IgD-negative memory B cell (primary cell): ENCODE data around the gene DIAPH1. TPM values are rescaled to one million over a fixed set of nuclear protein-coding genes. Genes with fewer than 3 reads are reported as not detected.

Source experiments
- H3K27ac Mint-ChIP-seq, 3 donors: one replicate each; pipeline ENCODE4 v1.8.0; 2020 to 2022; ENCODE audit warnings: mild to moderate bottlenecking in 3 of 3, mixed read lengths in 3 of 3, moderate library complexity in 1 of 3
- H3K27me3 Mint-ChIP-seq: one replicate; pipeline ENCODE4 v1.8.0; 2021; ENCODE audit warnings: mixed read lengths
- H3K36me3 Mint-ChIP-seq: one replicate; pipeline ENCODE4 v1.8.0; 2020; ENCODE audit warnings: mild to moderate bottlenecking, mixed read lengths
- H3K4me1 Mint-ChIP-seq, 3 donors: one replicate each; pipeline ENCODE4 v1.8.0; 2020 to 2022; ENCODE audit warnings: mixed read lengths in 3 of 3, mild to moderate bottlenecking in 1 of 3
- H3K4me3 Mint-ChIP-seq, 4 donors: one replicate each; pipeline ENCODE4 v1.8.0; 2020 to 2022; ENCODE audit warnings: mild to moderate bottlenecking in 4 of 4, mixed read lengths in 4 of 4, moderate library complexity in 3 of 4
- H3K9me3 Mint-ChIP-seq, 3 donors: one replicate each; pipeline ENCODE4 v1.8.0; 2020 to 2021; ENCODE audit warnings: mixed read lengths in 3 of 3, mild to moderate bottlenecking in 1 of 3
- polyA plus RNA-seq: library from polyadenylated mRNA; unstranded; fragments of 300-500 nt; fragmentation: Illumina TruSeq; gene quantifications from one replicate; pipeline ENCODE4 v1.2.3, GENCODE V29; 2021

DIAPH1 gene
- 57.6 TPM for polyA plus RNA-seq

DNA sequence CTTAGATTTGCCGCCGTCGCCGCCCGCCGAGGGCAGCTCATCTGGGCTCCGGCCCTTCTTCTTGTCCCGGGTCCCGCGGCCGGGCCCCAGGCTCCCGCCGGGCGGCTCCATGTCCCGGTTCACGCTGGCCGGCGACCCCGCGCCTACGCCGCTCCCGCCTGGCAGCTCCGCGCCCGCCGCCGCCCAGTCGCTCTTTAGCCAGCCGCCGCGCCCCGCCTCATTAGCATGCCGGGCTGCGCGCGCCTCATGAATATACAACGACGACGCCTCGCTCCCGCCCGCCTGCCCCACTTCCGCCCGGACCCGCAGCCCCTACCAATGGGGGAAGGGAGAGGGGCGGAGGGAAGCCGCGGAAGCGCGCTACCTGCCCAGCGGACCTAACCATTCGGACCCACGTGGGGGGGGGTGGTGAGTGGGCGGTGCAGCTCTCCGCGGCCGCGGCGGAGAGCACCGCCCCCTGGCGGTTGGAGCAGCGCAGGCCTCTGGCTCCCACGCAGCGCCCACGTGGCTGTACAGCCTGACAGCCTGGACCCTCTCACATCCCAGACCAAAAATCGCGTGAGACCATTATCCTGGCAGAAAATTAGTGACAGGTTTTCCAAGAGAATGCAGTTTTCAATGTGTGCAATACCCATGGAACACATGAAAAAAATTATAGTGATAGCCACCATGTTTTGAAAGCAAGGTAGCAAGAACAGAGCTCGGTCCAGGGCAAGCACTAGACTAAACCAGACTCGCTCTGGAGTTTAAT, at the start of gene DIAPH1:
TSS of gene DIAPH1 (minus strand) at position 197 of the 751 bp plus-strand sequence. CDS start at position 111, 86 bp downstream.
- Mint-ChIP-seq H3K36me3 (peaks cover 3% of the 10 kb centered on the region), H3K9me3 (no peaks in the 10 kb centered on the region), H3K4me3 (peak within 1 kb of the TSS; percentile 96 to 98 (median 96)), H3K4me1 (peaks cover 31 to 50% (median 40%) of the 10 kb centered on the region in 3 donors), H3K27me3 (no peaks in the 10 kb centered on the region), H3K27ac (peak within 1 kb of the TSS; percentile 89 to 98 (median 92))

DNA sequence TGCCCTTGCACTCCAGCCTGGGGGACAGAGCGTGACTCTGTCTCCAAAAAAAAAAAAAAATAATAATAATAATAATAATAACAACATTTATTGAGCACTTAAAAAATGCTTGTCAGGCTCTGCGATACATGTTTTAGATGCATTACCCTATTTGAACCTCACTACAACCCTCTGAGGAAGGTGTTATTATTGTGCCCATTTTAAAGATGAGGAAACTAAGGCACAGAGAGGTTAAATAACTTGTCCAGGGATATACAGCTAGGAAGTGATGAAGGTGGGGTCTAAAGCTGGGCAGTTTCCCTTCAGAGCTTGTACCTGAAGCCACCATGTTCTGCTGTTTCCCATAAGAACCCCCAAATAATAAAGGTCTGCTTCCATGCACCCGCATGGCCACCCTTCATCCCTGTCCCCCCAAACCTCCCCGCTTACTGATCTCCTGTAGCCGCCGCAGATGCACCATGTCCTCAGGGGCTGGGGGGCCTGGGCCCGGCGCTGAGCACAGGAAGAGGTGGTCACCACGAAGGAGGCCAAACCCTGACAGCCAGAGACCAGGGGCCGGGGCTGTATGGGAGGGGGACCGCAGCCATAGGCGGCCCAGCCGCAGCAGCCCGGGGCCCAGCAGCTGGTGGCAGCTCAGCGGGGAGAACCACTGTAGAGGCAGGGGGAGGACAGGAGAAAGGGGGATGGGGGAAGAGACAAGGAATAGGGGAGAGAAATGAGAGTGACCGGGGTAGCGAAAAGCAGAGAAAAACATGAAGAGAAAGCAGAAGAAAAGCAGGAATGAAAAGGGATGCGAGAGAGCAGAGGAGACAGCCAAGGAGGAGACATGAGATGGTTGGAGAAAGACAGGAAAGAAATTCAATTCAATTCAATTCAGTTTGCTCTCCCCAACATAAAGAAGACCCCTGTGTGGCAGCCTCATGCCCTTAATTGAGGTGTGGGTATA, 47.5 kb upstream of the DIAPH1 start:
- no peaks in the 10 kb centered on the region for H3K9me3 Mint-ChIP-seq
- peaks cover 5 to 6% (median 6%) of the 10 kb centered on the region in 3 donors for H3K4me1 Mint-ChIP-seq
- no peak overlapping the region for H3K27ac Mint-ChIP-seq
- no peaks in the 10 kb centered on the region for H3K27me3 Mint-ChIP-seq
- peaks cover 1% of the 10 kb centered on the region for H3K36me3 Mint-ChIP-seq
- H3K4me3 Mint-ChIP-seq: no peak overlapping the region

DNA sequence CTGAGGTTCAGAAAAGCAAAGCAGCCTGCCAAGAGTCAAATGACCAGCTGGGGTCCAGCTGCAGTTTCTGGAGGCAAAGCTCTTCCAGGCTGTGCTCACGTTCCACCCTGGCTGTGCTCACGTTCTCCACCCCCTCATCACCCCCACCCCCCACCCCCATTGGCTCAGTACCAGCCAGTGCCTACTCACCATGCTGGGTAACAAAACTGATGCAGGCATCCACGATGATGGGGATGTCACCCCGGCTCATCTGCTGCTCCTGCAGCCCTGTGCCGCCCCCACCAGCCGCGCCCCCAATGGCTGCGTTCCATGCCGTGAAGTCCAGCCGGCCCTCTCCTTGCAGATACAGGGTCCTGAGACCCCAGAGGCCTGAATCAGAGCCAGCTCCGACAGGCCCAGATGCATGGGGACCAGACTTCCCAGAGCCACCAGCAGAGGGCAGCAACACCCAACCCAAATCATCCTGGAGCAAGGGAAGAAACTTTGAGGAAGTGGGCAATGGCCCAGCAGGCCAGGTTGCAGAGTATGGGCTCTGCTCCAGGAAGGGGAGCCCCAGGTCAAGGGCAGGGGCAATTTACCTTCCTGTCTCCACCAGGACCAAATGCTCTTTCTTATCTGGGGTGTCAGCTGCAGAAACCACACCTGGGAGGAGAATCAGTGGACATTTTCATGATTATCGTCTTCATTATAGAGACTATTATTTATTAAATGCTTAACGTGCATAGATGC, 46.1 kb upstream of the DIAPH1 start:
- peak overlapping the region in 1 of 3 donors; percentile 0 for H3K27ac Mint-ChIP-seq
- no peaks in the 10 kb centered on the region for H3K9me3 Mint-ChIP-seq
- no peaks in the 10 kb centered on the region for H3K27me3 Mint-ChIP-seq
- peaks cover 1% of the 10 kb centered on the region for H3K36me3 Mint-ChIP-seq
- H3K4me3 Mint-ChIP-seq: no peak overlapping the region
- peaks cover 5 to 6% (median 6%) of the 10 kb centered on the region in 3 donors for H3K4me1 Mint-ChIP-seq

DNA sequence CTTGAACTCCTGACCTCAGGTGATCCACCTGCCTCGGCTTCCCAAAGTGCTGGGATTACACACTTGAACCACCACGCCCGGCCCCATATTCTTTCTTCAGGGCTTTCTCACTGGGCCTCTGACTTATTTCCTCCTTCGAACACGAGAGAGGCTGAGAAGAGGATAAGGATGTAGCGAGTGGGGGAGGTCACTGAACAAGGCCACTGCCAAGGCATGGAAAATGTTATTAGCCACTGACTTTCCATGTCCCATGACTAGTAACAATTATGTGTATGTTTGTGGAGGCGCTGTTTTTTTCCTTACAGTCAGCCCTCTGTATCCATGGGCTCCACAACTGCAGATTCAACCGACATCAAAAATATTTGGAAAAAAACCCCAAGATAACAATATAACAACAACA, 44.7 kb upstream of the DIAPH1 start:
- Mint-ChIP-seq H3K36me3 (peaks cover 1% of the 10 kb centered on the region), H3K4me1 (peaks cover 5 to 6% (median 6%) of the 10 kb centered on the region in 3 donors), H3K27ac (no peak overlapping the region), H3K9me3 (peaks cover 0 to 6% (median 0%) of the 10 kb centered on the region in 3 donors), H3K27me3 (no peaks in the 10 kb centered on the region), H3K4me3 (no peak overlapping the region)

DNA sequence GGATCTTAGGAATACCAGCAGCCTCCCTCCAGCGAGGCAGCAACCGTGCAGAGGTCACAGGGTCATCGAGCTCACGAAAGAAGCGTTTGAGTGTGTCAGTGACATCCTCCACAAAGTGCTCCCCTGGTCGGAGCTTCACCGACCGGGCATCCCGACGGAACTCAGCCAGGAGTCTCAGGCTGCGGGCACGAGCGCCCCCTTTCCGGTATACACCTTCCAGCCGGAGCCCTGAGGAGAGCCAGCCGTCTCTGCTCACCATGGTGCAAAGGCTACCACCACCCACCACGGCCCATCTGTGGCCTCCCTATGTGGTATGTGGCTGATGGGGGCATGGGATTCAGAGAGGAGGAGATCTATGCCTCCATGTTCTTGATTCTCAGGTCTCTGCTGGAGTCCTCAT, 43.2 kb upstream of the DIAPH1 start:
- no peak overlapping the region for H3K4me3 Mint-ChIP-seq
- peaks cover 0 to 6% (median 0%) of the 10 kb centered on the region in 3 donors for H3K9me3 Mint-ChIP-seq
- H3K36me3 Mint-ChIP-seq: peaks cover 2% of the 10 kb centered on the region
- peaks cover 5 to 6% (median 6%) of the 10 kb centered on the region in 3 donors for H3K4me1 Mint-ChIP-seq
- no peak overlapping the region for H3K27ac Mint-ChIP-seq
- H3K27me3 Mint-ChIP-seq: no peaks in the 10 kb centered on the region

DNA sequence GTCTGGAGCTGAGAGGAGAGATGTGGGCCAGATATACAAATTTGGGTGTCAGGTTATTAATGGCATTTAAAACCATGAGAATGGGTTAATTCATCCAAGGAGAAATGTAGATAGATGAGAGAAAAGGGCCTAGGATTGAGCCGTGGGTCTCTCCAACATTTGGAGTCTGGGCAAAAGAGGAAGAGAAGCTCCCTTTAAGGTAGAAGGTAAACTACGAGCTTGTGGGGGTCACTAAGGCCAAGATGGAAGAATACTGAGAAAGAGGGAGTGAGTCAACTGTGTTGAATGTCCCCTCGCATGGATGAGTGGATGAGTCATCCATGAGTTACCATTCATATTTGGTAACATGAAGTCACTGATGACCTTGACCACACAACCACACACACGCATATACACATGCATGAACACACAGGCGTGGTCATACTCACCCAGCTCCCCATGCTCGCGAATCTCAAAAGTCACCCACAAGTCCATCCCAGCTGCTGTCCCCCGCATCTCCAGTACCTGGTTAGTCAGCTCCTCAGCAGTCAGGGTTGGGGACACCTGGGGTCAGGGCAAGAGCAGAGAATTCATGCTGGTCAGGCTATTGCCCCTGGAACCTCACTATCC, 39.2 kb upstream of the DIAPH1 start:
- Mint-ChIP-seq H3K4me3 (no peak overlapping the region), H3K27me3 (peaks cover 2% of the 10 kb centered on the region), H3K9me3 (peaks cover 0 to 6% (median 0%) of the 10 kb centered on the region in 3 donors), H3K36me3 (peaks cover 4% of the 10 kb centered on the region), H3K4me1 (peaks cover 0 to 1% (median 0%) of the 10 kb centered on the region in 3 donors), H3K27ac (no peak overlapping the region)

DNA sequence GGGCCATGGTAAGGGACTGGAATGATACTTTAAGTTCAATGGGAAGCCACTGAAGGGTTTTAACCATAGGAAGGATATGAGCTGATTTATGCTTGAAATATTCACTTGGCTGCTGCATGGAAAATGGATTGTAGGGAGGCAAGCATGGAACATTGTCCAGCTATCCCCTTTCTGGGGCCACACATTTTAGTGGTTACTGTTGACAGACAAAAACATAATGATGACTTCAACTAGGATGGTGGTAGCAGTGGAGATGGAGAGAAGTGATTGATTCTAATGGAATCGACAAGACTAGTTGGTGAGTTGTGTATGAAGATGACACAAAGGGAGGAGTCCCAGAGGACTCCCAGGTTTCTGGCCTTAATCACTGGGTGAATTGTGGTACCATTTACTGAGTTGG, 38.6 kb upstream of the DIAPH1 start:
- Mint-ChIP-seq H3K9me3 (peaks cover 0 to 6% (median 0%) of the 10 kb centered on the region in 3 donors), H3K27me3 (peaks cover 2% of the 10 kb centered on the region), H3K4me1 (peaks cover under 1 to 2% (median 1%) of the 10 kb centered on the region in 3 donors), H3K36me3 (peaks cover 4% of the 10 kb centered on the region), H3K4me3 (no peak overlapping the region), H3K27ac (peak overlapping the region in 1 of 3 donors; percentile 16)

DNA sequence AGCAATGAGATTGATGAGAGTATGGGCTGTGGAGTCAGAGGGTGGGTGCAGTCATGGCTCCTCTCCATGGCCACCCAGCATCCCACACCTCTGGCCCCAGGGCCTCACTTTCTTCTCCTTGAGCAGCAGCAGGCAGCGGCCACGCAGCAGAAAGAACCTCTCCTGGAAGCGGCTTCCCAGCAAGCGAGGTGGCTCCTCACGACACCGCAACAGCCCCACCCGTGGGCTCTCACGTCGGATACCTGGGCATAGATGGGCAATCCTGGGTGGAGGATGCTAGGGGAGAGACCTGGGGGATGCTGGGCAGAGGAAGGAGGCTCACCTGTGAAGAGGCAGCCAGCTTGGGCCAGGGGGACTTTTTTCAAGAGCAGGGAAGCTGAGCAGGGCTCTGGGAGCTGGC, 37.6 kb upstream of the DIAPH1 start:
- H3K9me3 Mint-ChIP-seq: peaks cover 0 to 6% (median 0%) of the 10 kb centered on the region in 3 donors
- H3K4me3 Mint-ChIP-seq: no peak overlapping the region
- H3K27me3 Mint-ChIP-seq: peaks cover 2% of the 10 kb centered on the region
- peaks cover 1 to 8% (median 7%) of the 10 kb centered on the region in 3 donors for H3K4me1 Mint-ChIP-seq
- H3K36me3 Mint-ChIP-seq: peaks cover 4% of the 10 kb centered on the region
- no peak overlapping the region for H3K27ac Mint-ChIP-seq

DNA sequence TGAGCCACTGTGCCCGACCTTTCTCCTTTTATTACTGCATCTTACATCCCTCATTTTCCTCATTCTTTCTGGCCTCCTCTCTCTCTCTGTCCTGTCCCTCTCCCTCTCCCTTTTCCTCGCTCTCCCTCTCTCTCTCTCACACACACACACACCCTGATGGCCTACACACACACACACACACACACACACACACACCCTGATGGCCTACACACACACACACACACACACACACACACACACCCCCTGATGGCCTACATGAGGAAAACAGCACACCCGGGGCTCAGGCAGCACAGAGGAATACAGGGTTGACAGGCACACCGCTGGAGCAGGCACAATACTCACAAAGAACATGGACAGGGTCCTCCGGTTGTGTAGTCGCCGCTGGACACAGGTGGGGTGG, 36.2 kb upstream of the DIAPH1 start:
- Mint-ChIP-seq H3K4me3 (peak overlapping the region in 1 of 4 donors; percentile 46), H3K36me3 (peaks cover 4% of the 10 kb centered on the region)

DNA sequence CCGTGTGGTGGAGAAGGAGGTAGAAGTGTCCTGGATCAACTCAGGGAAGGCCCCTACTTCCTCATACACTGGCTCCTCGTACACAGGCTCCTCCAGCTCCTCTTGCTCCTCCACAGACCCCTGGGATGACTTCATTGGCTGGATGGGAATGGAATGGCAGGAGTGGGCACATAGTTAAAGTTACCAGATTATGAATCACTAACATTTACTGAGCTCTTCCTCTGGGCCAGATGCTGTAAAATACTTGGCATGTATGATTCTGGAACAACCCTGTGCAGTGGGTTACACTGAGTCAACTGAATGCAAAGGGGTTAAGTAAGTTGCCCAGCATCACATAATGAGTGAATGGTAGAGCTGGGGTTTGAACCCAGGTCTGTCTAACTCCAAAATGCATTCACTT, 35.5 kb upstream of the DIAPH1 start:
- Mint-ChIP-seq H3K36me3 (peaks cover 4% of the 10 kb centered on the region), H3K4me1 (peaks cover 11 to 14% (median 12%) of the 10 kb centered on the region in 3 donors), H3K4me3 (peak overlapping the region in 1 of 4 donors; percentile 46), H3K27ac (no peak overlapping the region), H3K27me3 (peaks cover 2% of the 10 kb centered on the region), H3K9me3 (peaks cover 0 to 4% (median 0%) of the 10 kb centered on the region in 3 donors)

More for the DNA sequence above, 36.2 kb upstream of the DIAPH1 start:
- H3K27me3 Mint-ChIP-seq: peaks cover 2% of the 10 kb centered on the region
- H3K4me1 Mint-ChIP-seq: peaks cover 8 to 10% (median 9%) of the 10 kb centered on the region in 3 donors
- H3K27ac Mint-ChIP-seq: no peak overlapping the region
- H3K9me3 Mint-ChIP-seq: peaks cover 0 to 6% (median 0%) of the 10 kb centered on the region in 3 donors

DNA sequence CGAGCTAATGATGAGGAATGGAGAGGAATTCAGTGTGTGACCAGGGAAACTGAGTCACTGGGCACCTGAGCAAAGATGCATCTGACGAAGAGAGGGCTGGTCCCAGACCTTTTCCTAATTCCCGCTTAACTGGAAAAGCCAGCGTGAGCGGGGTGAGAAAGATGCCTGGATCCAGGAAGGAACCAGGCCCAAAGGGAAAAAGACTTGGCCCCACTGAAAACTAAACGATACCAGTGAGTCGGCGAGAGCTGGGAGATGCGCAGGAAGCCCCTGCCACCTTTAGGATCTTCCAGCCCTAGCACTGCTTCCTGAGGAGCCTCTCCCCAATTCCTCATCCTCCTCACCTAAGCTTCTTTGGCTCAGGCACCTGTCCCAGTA, 32.9 kb upstream of the DIAPH1 start:
- Mint-ChIP-seq H3K27me3 (peaks cover 2% of the 10 kb centered on the region), H3K36me3 (no peaks in the 10 kb centered on the region), H3K9me3 (no peaks in the 10 kb centered on the region), H3K4me1 (peaks cover 14 to 18% (median 18%) of the 10 kb centered on the region in 3 donors), H3K4me3 (peak overlapping the region; percentile 90 to 99 (median 96)), H3K27ac (peak overlapping the region; percentile 82 to 95 (median 94))

DNA sequence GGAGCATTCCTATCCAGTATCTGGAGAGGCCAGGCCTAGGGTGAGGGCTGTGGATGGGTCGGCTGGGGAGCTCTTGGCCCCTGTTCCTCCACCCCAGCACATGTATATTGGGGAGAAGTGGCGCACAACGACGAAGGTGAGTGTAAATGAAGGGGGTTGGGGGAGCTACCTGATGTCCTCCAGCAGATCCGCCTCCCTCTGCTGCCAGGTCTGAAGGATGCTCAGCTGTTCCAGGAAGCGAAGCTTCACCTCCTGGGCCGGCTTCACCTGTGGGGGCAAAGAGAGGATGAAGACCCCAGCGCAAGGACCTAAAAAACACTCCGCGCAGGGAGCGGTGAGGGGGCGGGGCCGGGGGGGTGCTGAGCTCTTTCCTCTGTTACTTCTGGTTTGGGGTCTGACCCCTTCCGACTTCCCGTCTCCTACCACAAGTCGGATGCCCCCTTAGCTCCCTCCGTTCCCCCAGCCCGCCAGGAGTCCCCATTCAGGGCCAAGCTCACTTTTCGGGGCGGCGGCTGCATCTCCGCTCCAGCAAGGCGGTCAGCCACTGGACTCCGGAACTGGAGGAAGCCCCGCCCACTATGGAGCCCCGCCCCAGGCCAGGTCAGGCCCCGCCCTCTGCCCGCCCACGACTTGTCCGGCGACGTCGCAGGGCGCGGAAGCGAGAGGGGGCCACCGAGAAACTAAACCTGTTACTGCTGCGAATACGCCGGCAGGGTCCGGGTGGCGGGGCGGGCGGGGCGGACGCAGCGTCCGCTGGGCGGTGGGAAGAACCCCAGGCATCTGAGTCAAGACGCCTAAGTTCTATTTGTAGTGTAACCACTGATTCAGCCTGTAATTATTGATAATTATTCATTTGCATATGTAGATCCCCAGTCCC, 32.3 kb upstream of the DIAPH1 start, which contains the start of gene FCHSD1:
TSS of gene FCHSD1 (minus strand) at position 568 of the 877 bp plus-strand sequence. CDS start at position 518, 50 bp downstream.
- Mint-ChIP-seq H3K27me3 (peaks cover 2% of the 10 kb centered on the region), H3K36me3 (no peaks in the 10 kb centered on the region), H3K9me3 (no peaks in the 10 kb centered on the region), H3K4me1 (peaks cover 14 to 18% (median 18%) of the 10 kb centered on the region in 3 donors), H3K27ac (peak within 1 kb of the TSS; percentile 82 to 95 (median 94)), H3K4me3 (peak within 1 kb of the TSS; percentile 90 to 99 (median 96))

DNA sequence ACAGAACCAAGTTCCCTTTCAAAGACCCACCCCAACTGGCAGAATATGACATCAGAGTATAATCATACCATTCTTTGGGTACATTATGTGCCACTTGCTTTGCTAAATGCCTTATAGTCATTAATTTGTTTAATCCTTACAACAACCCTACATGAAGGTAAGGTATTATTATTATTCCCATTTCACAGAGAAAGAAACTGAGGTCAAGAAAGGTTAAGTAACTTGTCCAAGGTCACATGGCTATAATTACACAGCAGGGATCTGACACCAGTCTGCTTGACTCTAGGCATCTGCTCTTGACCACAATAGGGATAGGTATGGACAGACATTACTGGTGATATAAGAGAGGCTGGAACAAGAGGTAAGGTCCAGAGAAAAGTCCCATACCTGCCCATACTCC, 31.2 kb upstream of the DIAPH1 start:
- no peaks in the 10 kb centered on the region for H3K27me3 Mint-ChIP-seq
- H3K9me3 Mint-ChIP-seq: no peaks in the 10 kb centered on the region

More for the DNA sequence above, 31.2 kb upstream of the DIAPH1 start:
- Mint-ChIP-seq H3K4me1 (peaks cover 16 to 20% (median 18%) of the 10 kb centered on the region in 3 donors), H3K27ac (peak overlapping the region in 2 of 3 donors; percentile 7 to 72), H3K4me3 (peak overlapping the region; percentile 1 to 76 (median 46)), H3K36me3 (no peaks in the 10 kb centered on the region)
